Activated T-cell treated with anti-CD3 and anti-CD28 coated beads for 48 hours (primary cell): ENCODE data around the gene ZNF22.
A peak's percentile ranks its signal among the peaks of the same experiment; 100 is the strongest.
"Not testable (repeated sequence)": the region's sequence is repeated elsewhere in the genome, so short reads cannot be mapped to it uniquely, and the experiment has no call there.

ENCODE experiments used
- DNase-seq: peaks from one replicate; pipeline ENCODE4 v3.0.0-alpha.2; 2020; ENCODE audit warnings: low read depth

The ZNF22 gene

GRCh38 chr10:44991571-44991970, 9.2 kb upstream of the ZNF22 start:
- no peak for DNase-seq

DNA sequence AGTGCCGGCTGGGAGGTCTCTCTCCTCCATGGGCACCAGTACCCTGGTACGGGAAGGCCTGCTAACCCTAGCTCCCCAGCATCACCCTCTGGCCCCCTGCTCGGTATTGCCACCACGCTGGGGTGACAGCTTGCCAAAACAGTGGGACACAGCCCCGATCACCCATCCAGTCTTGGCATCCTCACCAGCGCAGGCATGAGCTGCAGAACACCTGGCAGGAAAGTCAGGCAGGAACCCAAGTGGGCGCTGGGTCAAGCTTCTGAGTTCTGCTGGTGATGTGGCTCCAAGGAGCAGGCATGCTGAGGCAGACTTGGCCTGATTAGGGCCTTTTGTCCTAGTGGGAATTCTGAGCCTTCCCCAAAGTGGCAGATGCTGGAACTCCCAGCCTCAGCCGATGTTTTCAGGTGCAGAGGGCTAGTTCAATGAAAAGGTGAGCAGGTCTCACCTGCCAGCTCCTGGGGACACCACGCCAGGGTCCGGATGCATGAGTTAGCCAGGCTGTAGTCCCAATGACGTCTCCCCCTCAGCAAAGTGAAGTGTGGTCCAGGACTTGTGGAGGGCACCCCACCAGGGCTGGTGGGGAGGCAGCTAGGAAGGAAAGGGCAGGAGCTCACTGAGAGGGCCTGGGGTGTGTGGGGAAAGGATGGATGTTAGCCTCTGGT, 8.5 kb upstream of the ZNF22 start:
- no peak for DNase-seq

GRCh38 chr10:44992732-44993225, 7.9 kb upstream of the ZNF22 start:
- DNase-seq: no peak

- no peak for DNase-seq
Measured at GRCh38 chr10:44993226-44993921, 7.3 kb upstream of the ZNF22 start.

DNA sequence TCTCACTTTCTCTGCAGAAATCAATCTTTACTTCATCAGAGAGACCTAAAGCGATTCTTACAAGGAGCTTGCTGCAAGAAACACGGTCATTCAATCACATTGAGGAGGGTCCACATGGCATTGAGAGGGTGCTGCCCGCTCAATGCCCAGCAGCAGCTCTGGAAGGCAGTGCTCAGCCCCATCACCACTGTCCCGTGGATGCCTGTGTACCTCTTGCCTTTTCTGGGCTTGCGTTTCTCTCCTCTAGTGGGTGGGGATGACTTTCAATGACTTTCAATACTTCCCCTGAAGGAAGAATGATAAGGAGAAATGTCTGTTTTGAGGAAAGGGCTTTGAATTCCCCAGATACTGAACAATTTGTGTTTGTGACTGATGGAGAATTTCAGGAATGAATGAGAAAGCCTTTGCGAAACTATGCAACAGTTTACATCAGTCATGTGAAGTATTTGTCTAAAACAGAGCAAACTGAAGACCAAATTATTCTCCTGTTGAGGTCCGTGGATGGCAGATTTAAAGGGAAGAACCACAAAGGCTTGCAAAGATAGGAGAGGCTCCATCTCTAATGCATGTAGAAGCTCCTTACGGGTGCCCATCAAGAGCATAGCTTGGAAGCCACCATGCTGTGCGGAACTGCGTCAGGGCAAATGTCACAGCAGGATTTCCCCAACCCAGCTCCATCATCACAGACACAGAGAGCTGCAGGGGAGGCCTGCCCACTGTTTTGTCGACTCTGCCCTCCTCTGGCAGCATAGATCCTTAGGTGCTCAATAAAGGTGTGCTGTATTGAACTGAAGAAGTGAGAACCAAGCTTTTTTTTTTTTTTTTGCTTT, 6.6 kb upstream of the ZNF22 start:
- DNase-seq: no peak

- no peak for DNase-seq
Measured at GRCh38 chr10:44994752-44995530, 5.8 kb upstream of the ZNF22 start.

DNA sequence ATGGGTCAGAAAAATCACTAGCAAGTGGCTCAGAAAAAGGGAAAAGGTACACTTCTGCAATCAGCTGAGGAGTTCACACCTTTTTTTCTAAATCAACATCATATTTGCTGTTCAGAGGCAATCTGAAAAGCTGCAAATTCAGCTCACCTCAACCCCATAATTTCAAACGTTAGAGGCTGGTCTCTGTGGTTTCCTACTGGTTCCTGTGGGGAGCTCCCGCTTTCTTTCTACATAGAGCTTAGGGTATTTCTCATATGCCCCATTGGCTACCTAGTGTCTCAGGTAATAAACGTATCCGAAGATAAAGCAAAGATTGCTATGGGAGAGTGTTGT, 5.2 kb upstream of the ZNF22 start:
- DNase-seq: no peak

DNA sequence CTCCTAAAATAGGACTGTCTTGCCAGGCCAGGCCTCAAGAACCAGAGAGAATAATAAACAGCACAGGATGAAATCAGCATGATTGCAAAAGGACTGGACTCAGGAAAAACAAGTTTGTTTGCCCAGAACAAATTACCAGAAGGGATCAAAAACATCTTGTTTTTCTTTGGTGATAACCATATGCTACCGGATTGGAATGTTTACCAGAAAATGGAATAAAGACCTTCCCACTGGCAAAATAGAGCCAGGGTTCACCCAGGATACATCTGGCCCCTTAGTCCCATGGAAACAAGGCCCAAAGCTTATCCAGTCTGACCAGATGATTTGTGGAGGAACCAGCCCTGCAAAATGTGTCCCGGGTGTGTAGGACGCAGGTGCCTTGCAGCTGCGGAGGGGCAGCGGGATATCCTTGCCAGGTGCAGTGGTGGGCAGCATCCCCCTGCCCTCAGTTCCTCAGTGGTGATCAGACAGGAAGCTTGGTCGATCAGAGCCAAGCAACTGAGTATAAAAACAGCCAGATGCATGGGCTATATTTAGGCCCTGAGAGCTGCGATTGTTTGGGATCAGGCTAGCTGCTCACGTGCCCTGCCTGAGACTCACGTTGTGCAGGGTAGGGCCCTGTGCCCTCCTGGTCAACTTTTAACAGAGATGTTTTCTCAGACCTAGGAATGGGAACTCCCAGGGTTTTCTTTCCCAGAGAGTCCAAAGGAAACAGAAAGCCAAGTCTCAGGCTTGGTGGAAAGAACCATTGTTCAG, 4.6 kb upstream of the ZNF22 start:
- no peak for DNase-seq

DNA sequence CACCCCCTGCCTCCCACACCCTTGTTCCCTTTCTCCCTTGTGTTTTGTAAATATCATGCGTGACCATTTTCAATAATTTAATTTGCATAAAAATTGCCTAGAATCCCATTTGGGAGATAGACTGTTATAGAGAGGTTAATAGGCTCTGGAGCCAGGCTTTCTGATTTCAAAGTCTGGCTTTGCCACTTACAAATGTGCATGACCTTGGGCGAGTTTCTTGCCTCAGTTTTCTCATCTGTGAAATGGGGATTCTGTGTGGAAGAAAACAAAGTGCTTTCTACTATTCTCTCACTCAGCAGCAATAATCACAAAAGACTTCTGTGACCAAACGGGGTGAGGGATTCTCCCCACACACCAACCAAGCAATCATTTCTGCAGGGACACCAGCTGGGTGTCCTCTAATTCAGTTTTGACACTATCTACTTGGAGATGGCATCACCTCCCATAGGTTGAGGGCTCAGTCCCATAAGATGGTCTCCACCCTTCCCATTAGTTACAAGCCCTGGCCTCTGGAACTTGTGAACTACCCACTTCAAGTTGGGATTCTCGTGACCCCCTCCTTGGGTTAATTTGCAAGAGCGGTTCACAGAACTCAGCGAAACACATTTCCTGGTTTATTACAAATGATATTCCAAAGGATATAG, 3.5 kb upstream of the ZNF22 start:
- no peak for DNase-seq

DNA sequence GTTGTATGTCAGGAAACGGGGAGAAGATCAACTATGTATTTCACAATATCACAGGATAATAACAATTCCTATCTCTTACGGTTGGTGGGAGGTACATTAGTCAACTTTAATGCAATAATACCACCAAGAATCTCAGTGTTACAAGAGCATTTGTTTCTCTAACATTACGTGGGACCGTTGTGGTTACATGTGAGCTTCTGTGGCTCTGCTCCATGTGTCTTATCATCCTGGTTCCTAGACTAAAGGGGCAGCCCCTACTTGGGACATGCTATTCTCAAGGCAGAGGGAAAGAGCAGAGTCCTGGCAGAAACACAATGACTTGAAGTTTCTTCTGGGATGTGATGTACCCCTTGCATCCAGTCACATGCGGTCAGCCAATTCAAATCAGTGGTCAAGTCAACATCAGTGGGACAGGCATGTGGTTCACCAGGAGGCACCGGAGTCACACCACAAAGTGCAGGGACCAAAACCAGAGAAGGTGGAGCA, 2.5 kb upstream of the ZNF22 start:
- no peak for DNase-seq

- DNase-seq: no peak
Measured at GRCh38 chr10:45000138-45000751, 478 bp upstream of the ZNF22 start.

DNA sequence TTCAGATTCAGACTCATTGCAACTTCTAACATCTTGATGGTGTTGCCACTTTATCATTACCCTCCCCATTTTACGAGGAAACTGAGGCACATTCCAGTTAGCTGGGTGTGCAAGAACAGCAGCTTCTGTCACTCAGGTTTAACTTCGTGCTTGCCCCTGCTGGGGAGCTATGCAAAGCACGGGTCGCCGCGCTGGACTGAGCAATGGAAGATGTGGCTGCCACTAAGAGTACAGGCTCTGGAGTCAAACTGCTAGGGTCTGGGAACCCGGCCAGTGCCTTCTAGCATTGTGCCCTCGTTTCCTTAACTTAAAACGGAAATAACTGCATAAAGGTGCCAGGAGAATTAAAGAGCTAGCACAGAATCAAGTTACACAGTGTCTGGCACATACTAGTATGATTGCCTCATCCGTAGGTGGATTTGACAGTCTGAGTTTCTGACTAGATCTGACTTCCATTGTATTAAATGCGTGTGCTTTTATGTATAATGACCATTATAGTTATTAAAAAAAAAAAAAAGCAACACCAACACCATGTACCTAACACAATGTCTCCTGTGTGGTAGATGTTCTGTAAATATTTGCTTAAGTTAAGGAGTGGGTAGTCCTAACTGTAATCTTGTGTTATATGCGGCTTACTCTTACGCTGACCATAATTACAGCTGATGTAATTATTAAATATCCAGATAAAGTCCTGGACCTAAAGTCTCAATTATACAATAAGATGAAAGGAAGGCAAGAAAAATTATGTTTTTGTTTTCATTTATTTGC, 842 bp downstream of the ZNF22 start:
- peak; percentile 39 for DNase-seq

- DNase-seq: no peak
Measured at GRCh38 chr10:45003432-45004000, 2.8 kb downstream of the ZNF22 start.

GRCh38 chr10:45004661-45005060, 3.9 kb downstream of the ZNF22 start:
- no peak for DNase-seq

DNA sequence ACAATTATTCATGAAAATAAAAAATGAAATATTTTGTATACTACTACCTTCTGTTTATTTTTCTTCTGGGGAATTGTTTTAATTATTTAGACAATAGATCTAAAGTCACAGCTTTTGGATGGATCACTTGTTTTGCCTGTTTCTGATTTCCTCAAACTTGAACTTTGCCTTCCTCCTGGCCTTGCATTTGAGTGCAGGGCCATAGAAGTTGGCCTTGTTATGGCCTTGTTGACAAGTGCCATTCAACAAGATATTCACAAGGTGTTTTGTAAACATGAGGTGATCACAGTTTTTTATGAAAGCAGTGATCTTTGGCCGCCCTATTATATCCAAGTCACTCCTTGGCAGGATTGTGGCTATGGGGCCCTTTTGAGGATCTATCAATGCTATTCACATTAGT, 4.6 kb downstream of the ZNF22 start:
- no peak for DNase-seq

DNA sequence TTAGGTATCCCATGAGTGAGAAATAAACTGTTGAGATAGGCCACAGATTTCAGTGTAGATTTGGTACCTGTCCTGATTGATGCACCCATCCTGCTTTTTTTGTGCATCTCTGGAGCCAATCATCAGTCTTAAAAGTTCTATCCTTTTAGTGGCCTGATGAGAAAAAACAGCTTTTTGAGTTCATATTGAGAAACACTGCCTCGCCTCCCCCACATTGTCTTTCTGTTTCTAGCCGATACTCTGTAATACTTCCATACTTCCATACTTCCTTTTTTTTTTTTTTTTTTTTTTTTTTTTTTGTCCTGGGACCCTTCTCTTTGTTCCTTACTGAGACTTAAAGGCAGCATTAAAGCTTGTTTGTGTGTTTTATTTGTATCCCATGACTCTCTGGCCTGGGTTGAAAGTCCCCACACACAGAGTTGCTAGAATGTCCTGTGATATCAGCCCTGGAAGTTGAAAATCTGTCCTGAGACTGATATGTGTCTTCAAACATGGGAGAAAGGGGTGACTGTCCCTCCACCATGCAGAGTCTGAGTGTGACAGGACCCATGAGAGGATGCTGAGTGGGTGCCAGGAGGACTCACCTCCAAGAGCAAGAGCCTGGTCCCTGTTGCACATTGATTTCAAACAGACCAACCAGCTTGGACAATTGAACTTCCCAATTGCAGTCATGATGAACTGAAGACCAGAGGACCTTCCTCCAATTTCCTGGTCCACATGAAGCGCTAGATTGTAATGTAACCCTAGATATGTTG, 5.7 kb downstream of the ZNF22 start:
- DNase-seq: no peak

GRCh38 chr10:45008524-45009161, 7.9 kb downstream of the ZNF22 start:
- no peak for DNase-seq

GRCh38 chr10:45014557-45014956, 13.8 kb downstream of the ZNF22 start:
- not testable (repeated sequence) for DNase-seq
